GM18870 (cell line): ENCODE measurements around the gene CMTR1.
"Not testable (repeated sequence)": the region's sequence is repeated elsewhere in the genome, so short reads cannot be mapped to it uniquely, and the experiment has no call there.

Experiments
- ATAC-seq: cut with Tn5 transposase; IDR thresholded peaks from one replicate; pipeline ENCODE4 v1.9.1; 2021; ENCODE audit warnings: moderate library complexity; ENCODE audit not compliant: unreplicated experiment

CMTR1 gene

GRCh38 chr6:37491171-37491829 lies 58.3 kb downstream of the CMTR1 start:
- no peak for ATAC-seq

GRCh38 chr6:37491830-37492208 lies 58.8 kb downstream of the CMTR1 start:
- ATAC-seq, result no peak

- no peak for ATAC-seq
These were observed 59.4 kb downstream of the CMTR1 start for GRCh38 chr6:37492236-37492972.

DNA sequence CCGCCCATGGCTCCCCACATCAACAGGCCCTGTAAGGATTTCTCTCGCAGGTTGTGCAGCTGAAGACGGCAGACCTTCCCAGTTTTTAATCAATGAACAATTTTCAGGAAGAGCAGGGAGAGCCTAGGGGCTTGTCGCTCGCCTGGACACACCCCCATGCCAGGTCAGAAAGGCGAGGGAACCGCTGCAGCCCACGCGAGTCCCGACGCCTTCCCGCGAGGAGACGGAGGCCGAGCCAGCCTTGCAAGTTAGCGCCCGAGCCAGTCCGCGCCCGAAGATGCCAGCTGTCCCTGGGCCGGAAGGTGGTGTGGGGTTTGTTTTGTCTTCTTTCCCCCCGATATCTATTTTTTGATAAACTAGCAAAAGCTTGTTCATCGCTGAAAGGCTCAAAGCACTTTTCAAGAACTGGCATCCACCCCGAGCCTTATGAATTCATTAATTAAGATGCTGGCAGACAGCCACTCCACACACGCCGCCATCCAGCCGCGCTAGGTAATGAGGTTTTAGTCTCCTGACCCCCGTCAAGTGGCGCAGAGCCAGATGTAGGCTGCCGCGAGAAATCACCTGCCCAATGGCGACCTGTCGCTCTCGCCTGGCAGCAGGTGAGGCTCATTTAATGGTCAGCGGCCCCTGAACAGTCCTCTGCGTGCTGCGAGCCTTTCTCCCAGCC lies 60.1 kb downstream of the CMTR1 start:
- no peak for ATAC-seq

DNA sequence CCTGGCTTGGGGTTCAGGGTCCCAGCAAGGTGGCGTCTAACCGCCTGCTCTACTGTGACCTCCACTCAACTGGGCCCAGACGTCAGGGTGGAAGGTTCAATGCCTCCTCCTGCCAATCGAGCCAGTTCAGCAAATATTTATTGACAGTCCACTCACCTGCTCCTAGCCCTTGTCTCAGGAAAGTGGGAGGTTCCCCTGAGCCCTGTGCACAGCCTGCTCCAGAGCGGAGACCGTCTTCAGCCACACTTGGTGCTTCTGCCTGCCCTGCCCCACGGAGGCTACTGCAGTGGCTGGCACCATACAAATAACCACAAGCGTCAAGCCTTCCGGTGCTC lies 60.6 kb downstream of the CMTR1 start:
- ATAC-seq, result no peak

DNA sequence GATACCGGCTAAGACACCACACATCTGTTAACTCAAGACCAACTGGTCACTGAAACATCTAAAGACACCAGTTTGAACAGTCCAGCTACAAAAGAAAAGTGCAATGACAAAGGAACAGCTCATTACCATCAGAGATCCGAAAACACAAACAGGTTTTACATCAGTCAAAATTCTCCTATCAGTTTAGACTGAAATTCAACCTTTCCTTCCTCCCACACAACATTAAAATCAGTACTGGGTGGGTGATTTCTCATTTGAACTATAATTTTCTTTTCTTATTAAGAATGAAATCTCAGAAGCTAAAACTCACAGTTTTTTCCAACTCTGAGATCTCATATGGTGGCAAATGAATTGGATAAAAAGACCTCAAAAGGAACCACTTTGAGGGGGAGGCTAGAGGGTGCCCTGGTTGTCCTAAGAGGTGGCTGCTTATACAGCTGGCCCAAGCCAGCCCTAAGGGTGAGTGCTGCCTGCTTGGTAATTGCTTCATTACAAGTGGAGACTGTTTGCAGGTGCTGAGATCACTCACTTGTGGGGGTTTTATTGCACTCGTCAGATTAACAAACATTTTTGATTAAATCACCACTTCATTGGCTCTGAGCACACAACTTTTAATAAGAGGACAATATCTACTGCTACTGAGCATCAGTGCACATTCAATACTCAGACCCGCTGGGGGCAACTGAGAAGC lies 62.4 kb downstream of the CMTR1 start:
- no peak for ATAC-seq

- no peak for ATAC-seq
These were observed 64.2 kb downstream of the CMTR1 start for GRCh38 chr6:37496951-37497885.

- peak; percentile 82 for ATAC-seq
These were observed 66.6 kb downstream of the CMTR1 start, which contains the start of gene CCDC167 for GRCh38 chr6:37499433-37500293. Gene CCDC167, minus strand, starts transcription at chr6:37499893. Its CDS starts 30 bp downstream, at chr6:37499863.

DNA sequence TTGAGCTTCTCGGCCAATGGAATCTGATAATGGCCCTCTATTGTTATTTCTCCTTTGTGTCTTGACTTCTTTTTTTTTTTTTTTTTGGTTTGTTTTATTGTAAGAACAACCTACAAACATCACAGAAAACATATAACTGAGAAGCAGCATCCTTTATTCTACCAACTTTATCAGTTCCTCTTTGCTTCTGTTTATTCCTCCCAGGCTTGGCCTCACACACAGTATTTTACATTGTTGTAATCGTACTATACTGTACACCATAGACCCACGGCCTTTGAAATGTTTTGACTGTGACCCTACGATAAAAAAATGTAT lies 67.2 kb downstream of the CMTR1 start:
- ATAC-seq, result no peak

DNA sequence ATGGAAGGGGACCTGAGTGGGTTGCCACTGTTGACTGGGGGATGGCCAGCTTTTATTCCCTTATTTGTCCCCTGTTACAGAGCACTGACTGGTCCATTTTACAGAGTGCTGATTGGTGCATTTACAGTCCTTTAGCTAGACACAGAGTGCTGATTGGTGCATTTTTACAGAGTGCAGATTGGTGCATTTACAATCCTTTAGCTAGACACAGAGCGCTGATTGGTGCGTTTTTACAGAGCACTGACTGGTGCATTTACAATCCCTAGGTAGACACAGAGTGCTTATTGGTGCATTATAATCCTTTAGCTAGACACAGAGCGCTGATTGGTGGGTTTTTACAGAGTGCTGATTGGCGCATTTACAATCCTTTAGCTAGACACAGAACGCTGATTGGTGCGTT lies 67.9 kb downstream of the CMTR1 start:
- ATAC-seq, result not testable (repeated sequence)

DNA sequence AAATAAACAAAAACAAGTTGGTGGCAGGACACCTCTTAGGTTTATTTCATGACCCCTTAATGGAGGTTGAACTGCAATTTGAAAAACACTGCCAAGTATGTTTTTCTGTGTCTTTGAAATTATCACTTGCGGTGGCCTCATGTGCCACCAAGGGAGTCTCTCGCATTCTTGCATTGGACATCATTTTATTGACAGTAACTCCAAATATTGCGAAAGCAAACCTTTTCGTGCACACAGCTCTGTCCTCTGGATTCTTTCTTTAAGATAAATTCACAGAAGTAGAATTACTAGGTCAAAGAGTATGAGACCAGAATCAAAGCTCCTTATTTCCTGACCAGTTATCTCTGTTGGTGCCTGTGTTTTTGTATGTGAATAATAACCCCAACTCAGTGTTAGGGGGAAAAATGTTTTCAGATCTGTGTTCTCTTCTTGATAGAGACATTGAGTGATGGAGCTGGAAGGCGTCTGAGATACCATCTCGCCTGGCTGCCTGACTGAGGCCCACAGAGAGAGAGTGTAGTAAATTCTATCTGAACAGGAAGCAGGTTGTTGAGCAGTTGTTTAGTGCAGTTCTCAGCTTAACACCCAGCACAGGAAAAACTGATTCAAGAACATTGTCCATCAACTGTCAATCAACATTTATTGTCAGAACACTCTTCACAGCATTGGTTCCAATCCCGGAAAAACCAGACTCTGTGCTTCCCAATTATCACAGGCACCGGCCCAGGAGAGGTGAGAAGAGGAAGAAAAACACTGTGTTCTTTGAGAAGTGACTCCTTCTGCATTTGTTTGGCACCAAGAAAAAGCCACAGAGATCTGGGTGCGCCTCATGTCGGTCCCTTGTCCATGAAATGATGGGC lies 68.8 kb downstream of the CMTR1 start:
- no peak for ATAC-seq

DNA sequence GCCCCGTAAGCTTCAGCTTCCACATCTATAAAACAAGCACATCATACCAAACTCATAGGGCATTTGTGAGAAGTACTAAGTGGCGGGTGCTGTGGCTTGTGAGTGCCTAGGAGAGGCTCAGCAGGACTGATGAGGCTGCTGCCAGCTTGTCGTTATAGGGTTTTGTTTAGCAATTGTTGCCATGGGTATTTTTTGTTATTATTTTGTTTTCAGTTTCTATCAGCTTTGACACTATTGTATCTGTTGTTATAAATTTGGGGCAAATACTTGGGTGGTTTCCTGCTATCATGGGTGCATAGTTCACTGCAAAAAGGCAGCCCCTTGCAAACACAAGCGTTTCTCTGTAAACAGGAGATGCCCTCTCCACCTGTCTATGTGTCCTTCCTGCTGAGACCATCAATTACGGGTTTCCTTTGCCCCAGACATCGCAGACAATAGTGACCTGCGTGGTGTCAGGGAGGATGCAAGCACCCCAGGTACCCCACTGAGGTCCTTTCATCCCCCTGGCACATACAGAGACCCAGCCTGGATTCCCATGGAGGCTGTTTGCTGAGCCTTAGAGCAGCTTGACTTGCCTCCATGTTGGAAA lies 69.8 kb downstream of the CMTR1 start:
- ATAC-seq, result no peak

- ATAC-seq, result no peak
These were observed 70.4 kb downstream of the CMTR1 start for GRCh38 chr6:37503309-37503965.

DNA sequence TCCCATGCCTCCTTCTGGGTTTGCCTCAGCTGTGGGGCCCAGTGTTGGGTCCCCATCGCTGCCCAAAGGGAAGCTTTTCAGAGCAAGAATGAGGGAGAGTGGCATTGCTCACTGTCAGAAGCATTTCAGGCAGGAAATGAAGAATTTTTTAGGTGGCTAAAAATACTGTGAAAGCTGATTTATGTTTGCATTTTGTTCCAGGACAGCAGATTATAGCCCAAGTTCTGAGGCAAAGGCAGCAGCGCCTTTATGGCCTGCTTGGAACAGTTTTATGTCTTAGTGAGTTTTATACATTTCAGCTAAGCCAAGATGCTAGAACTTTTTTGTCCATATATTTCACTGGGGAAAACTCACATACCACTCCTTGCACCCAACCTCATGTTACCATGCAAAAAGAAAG lies 71.0 kb downstream of the CMTR1 start:
- ATAC-seq, result no peak

DNA sequence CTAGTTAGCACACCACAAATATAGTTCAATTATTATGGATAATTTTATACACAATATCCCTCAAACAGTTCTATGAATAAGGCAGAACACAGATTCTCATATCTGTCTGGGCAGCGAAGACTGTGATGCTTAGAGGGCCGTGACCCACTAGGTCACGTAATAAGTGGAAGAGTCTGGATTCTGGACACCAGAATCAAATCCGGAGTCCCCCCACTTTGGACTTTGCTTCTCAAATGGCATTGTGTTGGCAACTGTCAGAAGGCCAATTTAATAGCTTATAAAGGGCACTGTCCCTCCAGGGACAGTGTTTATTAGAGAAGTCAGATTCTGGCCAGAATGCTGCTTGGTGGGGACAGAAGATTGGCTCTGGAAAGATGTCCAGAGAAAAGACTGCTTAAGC lies 73.5 kb downstream of the CMTR1 start:
- ATAC-seq, result no peak

GRCh38 chr6:37507077-37507476 lies 74.1 kb downstream of the CMTR1 start:
- ATAC-seq, result no peak

GRCh38 chr6:37507690-37508421 lies 74.8 kb downstream of the CMTR1 start:
- ATAC-seq, result no peak
